Measurements from ENCODE around the gene CYP4V2.

Gene CYP4V2

GRCh38 chr4:186227744-186228513 is 36.6 kb downstream of the CYP4V2 start:
- no peak for TF ChIP-seq TAF1 (IDR thresholded peaks at IDR 0.05; ENCODE audit: low read depth)
- no peak for TF ChIP-seq USF1 (IDR thresholded peaks at IDR 0.05)

GRCh38 chr4:186228514-186228894 is 37.1 kb downstream of the CYP4V2 start:
- TF ChIP-seq USF1 (IDR thresholded peaks at IDR 0.05) (no peak), NFIC (IDR thresholded peaks at IDR 0.05) (no peak), TAF1 (IDR thresholded peaks at IDR 0.05; ENCODE audit: low read depth) (no peak), RAD21 (IDR thresholded peaks at IDR 0.05; ENCODE audit: low read depth) (no peak), REST (IDR thresholded peaks at IDR 0.05; ENCODE audit: low read depth) (no peak), TCF12 (IDR thresholded peaks at IDR 0.05; ENCODE audit: low read depth) (no peak), FOXM1 (IDR thresholded peaks at IDR 0.05; ENCODE audit: borderline replicate concordance, low read depth) (no peak), YY1 (IDR thresholded peaks at IDR 0.05; ENCODE audit: low read depth) (no peak), TEAD4 (IDR thresholded peaks at IDR 0.05) (no peak), EGR1 (IDR thresholded peaks at IDR 0.05) (no peak), ZBTB7A (IDR thresholded peaks at IDR 0.05; ENCODE audit: low read depth) (no peak), MAX (IDR thresholded peaks at IDR 0.05) (no peak), EP300 (IDR thresholded peaks at IDR 0.05; ENCODE audit: borderline replicate concordance) (no peak), CREB1 (IDR thresholded peaks at IDR 0.05; ENCODE audit: low read depth) (no peak), CEBPB (IDR thresholded peaks at IDR 0.05) (no peak)

GRCh38 chr4:186234367-186234766 is 43.0 kb downstream of the CYP4V2 start:
- TF ChIP-seq FOXM1 (IDR thresholded peaks at IDR 0.05; ENCODE audit: borderline replicate concordance, low read depth) (no peak), EP300 (IDR thresholded peaks at IDR 0.05; ENCODE audit: borderline replicate concordance) (no peak), CEBPB (IDR thresholded peaks at IDR 0.05) (no peak)

GRCh38 chr4:186236126-186236525 is 44.8 kb downstream of the CYP4V2 start:
- TF ChIP-seq CREB1 (IDR thresholded peaks at IDR 0.05; ENCODE audit: low read depth): no peak
- TF ChIP-seq MAX (IDR thresholded peaks at IDR 0.05): no peak
- no peak for TF ChIP-seq TEAD4 (IDR thresholded peaks at IDR 0.05)
- TF ChIP-seq RAD21 (IDR thresholded peaks at IDR 0.05; ENCODE audit: low read depth): no peak
- TF ChIP-seq CEBPB (IDR thresholded peaks at IDR 0.05): no peak
- TF ChIP-seq TCF12 (IDR thresholded peaks at IDR 0.05; ENCODE audit: low read depth): no peak
- TF ChIP-seq REST (IDR thresholded peaks at IDR 0.05; ENCODE audit: low read depth): no peak
- no peak for TF ChIP-seq FOXM1 (IDR thresholded peaks at IDR 0.05; ENCODE audit: borderline replicate concordance, low read depth)
- TF ChIP-seq EP300 (IDR thresholded peaks at IDR 0.05; ENCODE audit: borderline replicate concordance): no peak
- no peak for TF ChIP-seq ZBTB7A (IDR thresholded peaks at IDR 0.05; ENCODE audit: low read depth)
- TF ChIP-seq USF1 (IDR thresholded peaks at IDR 0.05): no peak

GRCh38 chr4:186240452-186240847 is 49.1 kb downstream of the CYP4V2 start:
- TF ChIP-seq CEBPB (IDR thresholded peaks at IDR 0.05) (no peak), USF1 (IDR thresholded peaks at IDR 0.05) (no peak), TEAD4 (IDR thresholded peaks at IDR 0.05) (no peak)

All from Ishikawa (cell line).